HUES64 (cell line): ENCODE data around the gene METTL24.

ENCODE experiments used
- H3K27ac ChIP-seq: 2 replicates; pipeline ENCODE4 v1.7.0; 2013; ENCODE audit warnings: low read depth, low read length, inconsistent platforms
- H3K27me3 ChIP-seq: 2 replicates; pipeline ENCODE4 v1.6.1; 2013; ENCODE audit warnings: mild to moderate bottlenecking, low read length; ENCODE audit not compliant: insufficient read depth
- H3K36me3 ChIP-seq: 2 replicates; pipeline ENCODE4 v1.6.1; 2013; ENCODE audit warnings: mild to moderate bottlenecking, low read length; ENCODE audit not compliant: insufficient read depth
- H3K4me1 ChIP-seq: 2 replicates; pipeline ENCODE4 v1.6.1; 2013; ENCODE audit warnings: mild to moderate bottlenecking, low read length, moderate library complexity; ENCODE audit not compliant: insufficient read depth
- H3K4me3 ChIP-seq: 2 replicates; pipeline ENCODE4 v1.5.1; 2013; ENCODE audit warnings: mild to moderate bottlenecking, low read length, moderate library complexity
- H3K9ac ChIP-seq: 2 replicates; pipeline ENCODE4 v1.6.1; 2013; ENCODE audit warnings: mild to moderate bottlenecking, low read depth, low read length
- H3K9me3 ChIP-seq: 2 replicates; pipeline ENCODE4 v1.6.1; 2013; ENCODE audit warnings: low read depth, low read length; ENCODE audit not compliant: insufficient read depth
- WGBS: fragments of 150-250, 120-280 bp; methylation state at CpG from one replicate; pipeline ENCODE4 v1.1.7; 2013; ENCODE audit warnings: missing lambda C conversion rate; 5-methylcytosine and 5-hydroxymethylcytosine counted together

METTL24 gene

GRCh38 chr6:110389689-110390382 is 31.7 kb upstream of the METTL24 start:
- 88% methylated on average over 4 of the region's 4 CpGs for WGBS
- Histone ChIP-seq H3K4me3 (no peak overlapping the region), H3K36me3 (no peaks in the 10 kb centered on the region), H3K9ac (no peak overlapping the region), H3K27ac (no peak overlapping the region), H3K27me3 (no peaks in the 10 kb centered on the region), H3K4me1 (peaks cover 12% of the 10 kb centered on the region), H3K9me3 (no peaks in the 10 kb centered on the region)

GRCh38 chr6:110387986-110388385 is 29.8 kb upstream of the METTL24 start:
- Histone ChIP-seq H3K27me3 (no peaks in the 10 kb centered on the region), H3K9me3 (no peaks in the 10 kb centered on the region), H3K4me1 (peaks cover 12% of the 10 kb centered on the region), H3K9ac (no peak overlapping the region), H3K27ac (no peak overlapping the region), H3K36me3 (no peaks in the 10 kb centered on the region), H3K4me3 (no peak overlapping the region)
- 87% methylated on average over 2 of the region's 2 CpGs for WGBS

GRCh38 chr6:110385458-110385863 is 27.3 kb upstream of the METTL24 start:
- WGBS: 58% methylated on average over 1 of the region's 1 CpG
- Histone ChIP-seq H3K36me3 (no peaks in the 10 kb centered on the region), H3K9me3 (no peaks in the 10 kb centered on the region), H3K27ac (0 out of 2 replicates have a peak overlapping the region, but pooled peaks have one; percentile 41), H3K4me1 (peaks cover 12% of the 10 kb centered on the region), H3K4me3 (no peak overlapping the region), H3K9ac (no peak overlapping the region), H3K27me3 (no peaks in the 10 kb centered on the region)

DNA sequence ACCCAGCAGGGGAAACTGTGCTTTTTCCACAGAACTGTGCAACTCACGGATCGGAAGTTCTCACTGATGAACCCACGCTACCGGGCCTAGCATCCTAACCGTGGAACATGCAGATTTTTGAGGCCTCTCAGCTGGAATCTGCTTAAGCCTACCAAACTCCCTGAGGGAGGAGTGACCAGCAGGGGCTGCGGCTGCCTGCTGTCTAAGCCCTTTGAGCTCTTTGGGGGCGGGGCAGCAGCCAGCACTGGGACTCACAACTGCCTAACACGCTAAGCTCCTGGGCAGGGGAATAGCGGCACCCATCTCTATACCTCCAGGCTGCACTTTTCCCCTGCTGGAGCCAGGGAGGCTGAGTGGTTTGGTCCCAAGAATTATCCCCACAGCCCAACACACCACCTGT is 20.4 kb upstream of the METTL24 start:
- no peaks in the 10 kb centered on the region for H3K9me3 ChIP-seq

DNA sequence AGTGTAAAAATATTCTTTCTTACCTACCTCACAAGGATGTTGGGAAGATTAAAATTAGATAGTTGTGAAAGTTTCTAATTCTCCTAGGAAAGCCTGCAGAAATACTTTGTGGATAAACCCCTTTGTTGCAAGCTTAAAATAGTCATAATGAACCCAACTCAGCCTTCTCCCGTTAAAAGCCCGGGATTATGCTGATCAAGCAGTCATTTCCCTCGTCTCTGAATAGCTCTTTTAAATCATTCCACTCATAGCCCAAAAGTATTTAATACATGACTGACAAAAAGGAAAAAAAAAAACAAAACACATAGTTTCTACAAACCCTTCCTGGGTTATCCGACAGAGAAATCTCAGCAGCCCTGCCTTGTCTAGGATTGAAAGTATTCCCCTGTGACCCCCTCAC is 10.9 kb upstream of the METTL24 start:
- H3K9ac ChIP-seq: no peak overlapping the region
- 55% methylated on average over 4 of the region's 4 CpGs for WGBS
- H3K36me3 ChIP-seq: no peaks in the 10 kb centered on the region
- H3K27me3 ChIP-seq: no peaks in the 10 kb centered on the region
- no peaks in the 10 kb centered on the region for H3K9me3 ChIP-seq
- no peak overlapping the region for H3K27ac ChIP-seq
- peaks cover 43% of the 10 kb centered on the region for H3K4me1 ChIP-seq
- H3K4me3 ChIP-seq: no peak overlapping the region

More for the DNA sequence above, 20.4 kb upstream of the METTL24 start:
- Histone ChIP-seq H3K4me1 (no peaks in the 10 kb centered on the region), H3K27ac (no peak overlapping the region), H3K36me3 (no peaks in the 10 kb centered on the region), H3K27me3 (no peaks in the 10 kb centered on the region), H3K4me3 (no peak overlapping the region), H3K9ac (no peak overlapping the region)
- WGBS: 50% methylated on average over 9 of the region's 9 CpGs

GRCh38 chr6:110368284-110368683 is 10.1 kb upstream of the METTL24 start:
- H3K4me3 ChIP-seq: no peak overlapping the region
- H3K27me3 ChIP-seq: no peaks in the 10 kb centered on the region
- no peaks in the 10 kb centered on the region for H3K9me3 ChIP-seq
- no peak overlapping the region for H3K9ac ChIP-seq
- no peaks in the 10 kb centered on the region for H3K36me3 ChIP-seq
- 79% methylated on average over 1 of the region's 2 CpGs for WGBS
- H3K27ac ChIP-seq: no peak overlapping the region
- peaks cover 43% of the 10 kb centered on the region for H3K4me1 ChIP-seq

GRCh38 chr6:110367825-110368224 is 9.7 kb upstream of the METTL24 start:
- whole genome bisulfite sequencing: 100% methylated on average over 1 of the region's 1 CpG

DNA sequence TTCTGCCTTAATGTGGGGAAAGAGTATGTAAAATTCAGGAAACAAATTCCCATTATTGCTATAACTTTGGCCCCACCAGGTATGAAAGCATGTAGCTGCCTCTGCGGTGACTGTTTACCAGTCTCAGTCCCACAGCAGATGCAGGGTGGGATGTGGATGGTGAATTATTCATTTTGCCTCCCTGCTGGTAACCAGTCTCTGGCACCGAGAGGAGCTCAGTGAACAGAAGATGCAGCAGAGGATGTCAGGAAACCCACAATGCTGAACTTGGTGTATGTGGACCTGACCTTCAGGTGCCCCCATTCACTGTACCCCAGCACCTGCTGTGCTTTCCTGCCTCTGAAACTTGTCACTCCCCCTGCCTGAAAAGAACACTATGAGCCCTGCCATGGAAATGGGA is 8.8 kb upstream of the METTL24 start:
- WGBS: 82% methylated on average over 2 of the region's 2 CpGs
- H3K27me3 ChIP-seq: no peaks in the 10 kb centered on the region
- H3K9me3 ChIP-seq: no peaks in the 10 kb centered on the region
- no peak overlapping the region for H3K4me3 ChIP-seq
- peaks cover 43% of the 10 kb centered on the region for H3K4me1 ChIP-seq
- H3K9ac ChIP-seq: no peak overlapping the region
- H3K27ac ChIP-seq: no peak overlapping the region
- H3K36me3 ChIP-seq: no peaks in the 10 kb centered on the region

More at GRCh38 chr6:110367825-110368224, 9.7 kb upstream of the METTL24 start:
- Histone ChIP-seq H3K4me3 (no peak overlapping the region), H3K9ac (no peak overlapping the region), H3K4me1 (peaks cover 43% of the 10 kb centered on the region), H3K9me3 (no peaks in the 10 kb centered on the region), H3K27me3 (no peaks in the 10 kb centered on the region), H3K36me3 (no peaks in the 10 kb centered on the region), H3K27ac (no peak overlapping the region)

DNA sequence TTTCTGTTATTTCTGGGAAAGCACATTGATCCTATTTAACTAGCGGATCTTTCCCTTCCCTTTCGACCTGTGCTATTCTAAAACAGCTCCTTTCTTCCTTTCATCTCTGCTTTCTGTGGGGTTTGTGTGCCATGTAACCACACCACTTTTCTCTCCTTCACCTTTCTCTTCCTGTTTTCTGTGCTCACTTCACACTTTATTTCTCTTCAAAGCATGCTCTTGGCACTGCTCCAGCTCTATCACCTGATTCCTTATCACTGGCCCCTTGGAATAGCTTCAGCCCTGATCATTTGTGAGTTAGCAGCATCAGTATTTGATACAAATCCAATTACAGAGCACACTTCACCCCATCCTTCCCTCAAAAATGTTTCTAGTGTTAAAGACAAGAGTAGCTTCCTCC is 8.1 kb upstream of the METTL24 start:
- no peaks in the 10 kb centered on the region for H3K9me3 ChIP-seq
- WGBS: 96% methylated on average over 2 of the region's 2 CpGs
- H3K27ac ChIP-seq: no peak overlapping the region
- H3K36me3 ChIP-seq: no peaks in the 10 kb centered on the region
- no peak overlapping the region for H3K9ac ChIP-seq
- H3K4me1 ChIP-seq: peaks cover 43% of the 10 kb centered on the region
- no peaks in the 10 kb centered on the region for H3K27me3 ChIP-seq
- H3K4me3 ChIP-seq: no peak overlapping the region

DNA sequence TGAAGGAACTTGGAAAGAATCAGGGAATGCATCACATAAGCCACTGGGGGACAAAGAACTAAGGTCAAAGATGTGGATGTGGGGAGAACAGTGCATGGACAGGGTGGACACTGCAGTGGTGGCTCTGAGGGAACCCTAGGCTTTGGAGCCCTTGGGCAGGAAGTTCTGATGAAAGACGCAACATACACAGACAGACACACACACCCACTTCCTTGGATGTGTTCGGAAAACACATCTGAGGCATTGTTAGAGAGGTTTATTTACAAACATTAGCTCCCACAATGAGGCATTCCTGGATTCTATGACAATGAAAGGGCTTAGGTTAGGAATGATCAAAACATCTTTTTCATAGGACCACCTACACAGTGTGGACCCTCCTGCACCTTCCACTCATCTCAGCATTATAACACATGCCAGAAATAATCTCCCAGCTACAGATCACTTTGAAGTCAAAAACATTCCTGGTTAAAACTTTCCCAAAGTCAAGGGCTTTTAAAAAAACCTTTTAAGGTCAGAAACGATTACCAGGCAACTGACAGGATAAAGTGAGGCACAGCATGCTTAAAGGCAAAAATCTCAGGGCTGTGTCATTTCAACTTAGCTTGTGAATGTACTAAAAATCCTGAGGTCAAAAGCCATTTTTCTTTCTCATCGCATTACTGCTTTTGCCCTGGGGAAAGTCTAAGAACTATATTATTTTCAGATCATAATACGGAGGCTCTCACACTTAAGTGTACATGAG is 6.4 kb upstream of the METTL24 start:
- no peak overlapping the region for H3K4me3 ChIP-seq
- no peak overlapping the region for H3K27ac ChIP-seq
- peaks cover 43% of the 10 kb centered on the region for H3K4me1 ChIP-seq
- H3K27me3 ChIP-seq: peaks cover 5% of the 10 kb centered on the region
- H3K36me3 ChIP-seq: no peaks in the 10 kb centered on the region
- WGBS: 79% methylated on average over 4 of the region's 5 CpGs
- H3K9ac ChIP-seq: no peak overlapping the region
- H3K9me3 ChIP-seq: no peaks in the 10 kb centered on the region

GRCh38 chr6:110363748-110364147 is 5.6 kb upstream of the METTL24 start:
- peaks cover 37% of the 10 kb centered on the region for H3K4me1 ChIP-seq
- no peaks in the 10 kb centered on the region for H3K36me3 ChIP-seq
- H3K9me3 ChIP-seq: no peaks in the 10 kb centered on the region
- 74% methylated on average over 3 of the region's 3 CpGs for WGBS
- H3K4me3 ChIP-seq: no peak overlapping the region
- no peak overlapping the region for H3K9ac ChIP-seq
- H3K27me3 ChIP-seq: peaks cover 13% of the 10 kb centered on the region
- H3K27ac ChIP-seq: no peak overlapping the region
